K562 (cell line): Measurements from ENCODE around the gene ITPK1. TPM values are rescaled to one million over a fixed set of nuclear protein-coding genes. Genes with fewer than 3 reads are reported as not detected.

Experiments
- ATAC-seq: fragments of 200-7000 bp; cut with Tn5 transposase; 3 replicates; pipeline ENCODE4 v1.9.1; 2020; ENCODE audit warnings: moderate library complexity
- BruUV-seq: library from RNA; stranded (reverse); fragments of 400-500 nt; replicated peaks from 2 replicates; lab custom pipeline; 2021; lab: Mats Ljungman, UMichigan
- CTCF ChIA-PET: fragments of 300-600 bp; formaldehyde crosslinking; extraction: SDS; loops from one replicate; lab custom pipeline; 2021; ENCODE audit warnings: low intra/inter-chr PET ratio; lab: Yijun Ruan, JAX
- POLR2A ChIA-PET: fragments of 300-600, 350-650 bp; sonication (Branson Sonifier 250); formaldehyde crosslinking; extraction: SDS; loops from one replicate; lab custom pipeline; 2021; ENCODE audit warnings: antibody characterized with exemption, inconsistent platforms; lab: Yijun Ruan, JAX
- DNase-seq, 4 experiments: peaks; one replicate each; pipeline versions ENCODE4 v3.0.0 to v3.0.0-alpha.2; 2011 to 2018; ENCODE audit warnings: low spot score in 3 of 4, mixed read lengths in 3 of 4; ENCODE audit errors: extremely low read depth in 1 of 4
- FAIRE-seq: peaks from 2 replicates; lab custom pipeline; 2011; peaks lifted over from hg19 to GRCh38; lab: Jason Lieb, UNC
- H2AFZ ChIP-seq: 2 replicates; pipeline ENCODE4 v1.6.0; 2011; ENCODE audit warnings: low read depth, low read length, control low read depth, inconsistent platforms
- H3K27ac ChIP-seq: fragments of 200-600 bp; 3 replicates; pipeline ENCODE4 v1.8.0; 2011; ENCODE audit warnings: low read depth, mild to moderate bottlenecking, control low read depth, inconsistent platforms, low read length, moderate library complexity, mixed read lengths; ENCODE audit errors: extremely low read depth
- H3K27me3 ChIP-seq, 2 experiments: fragments of 300-600 bp in 1 of 2; 2 replicates in 1 of 2; 3 replicates in 1 of 2; pipeline versions ENCODE4 v1.6.0 to v1.8.0; 2011; ENCODE audit warnings: inconsistent platforms in 2 of 2, low read length in 2 of 2, mild to moderate bottlenecking in 1 of 2, mixed read lengths in 1 of 2, moderate library complexity in 1 of 2; ENCODE audit not compliant: control insufficient read depth in 2 of 2, insufficient read depth in 2 of 2
- H3K36me3 ChIP-seq: fragments of 300-600 bp; 3 replicates; pipeline ENCODE4 v1.8.0; 2011; ENCODE audit warnings: mild to moderate bottlenecking, low read length, inconsistent platforms; ENCODE audit not compliant: control insufficient read depth, insufficient read depth
- H3K4me1 ChIP-seq, 2 experiments: fragments of 200-600 bp in 1 of 2; replicated peaks in 1 of 2; 2 replicates in 1 of 2; 3 replicates in 1 of 2; pipeline versions ENCODE4 v1.5.1 to v1.8.0; 2011; ENCODE audit warnings: inconsistent platforms in 2 of 2, low read length in 2 of 2, mild to moderate bottlenecking in 1 of 2, mixed read lengths in 1 of 2, moderate library complexity in 1 of 2; ENCODE audit not compliant: control insufficient read depth in 2 of 2, insufficient read depth in 2 of 2
- H3K4me2 ChIP-seq: 2 replicates; pipeline ENCODE4 v1.6.1; 2011; ENCODE audit warnings: low read length, control low read depth, inconsistent platforms, mixed read lengths; ENCODE audit not compliant: insufficient read depth
- H3K4me3 ChIP-seq: fragments of 200-600 bp; sonication (generic), shearing (Covaris generic); 2 replicates; pipeline ENCODE4 v1.5.1; 2016; ENCODE audit warnings: control low read depth, inconsistent platforms
- H3K79me2 ChIP-seq: fragments of 200-600 bp; 3 replicates; pipeline ENCODE4 v1.8.0; 2011; ENCODE audit warnings: low read length, inconsistent platforms; ENCODE audit not compliant: control insufficient read depth, insufficient read depth
- H3K9ac ChIP-seq, 2 experiments: 2 replicates each; pipeline versions ENCODE4 v1.6.0 to v1.6.1; 2011; ENCODE audit warnings: low read depth in 2 of 2, low read length in 2 of 2, control low read depth in 1 of 2, inconsistent platforms in 1 of 2, mild to moderate bottlenecking in 1 of 2, mixed read lengths in 1 of 2; ENCODE audit not compliant: insufficient read depth in 1 of 2
- H3K9me1 ChIP-seq: one replicate; pipeline ENCODE4 v1.6.0; 2011; ENCODE audit warnings: inconsistent platforms, mild to moderate bottlenecking, low read length, moderate library complexity; ENCODE audit not compliant: control insufficient read depth, insufficient read depth
- H3K9me3 ChIP-seq: replicated peaks from 2 replicates; pipeline ENCODE4 v1.5.1; 2011; ENCODE audit warnings: low read depth, low read length, inconsistent platforms; ENCODE audit not compliant: control insufficient read depth, insufficient read depth
- H4K20me1 ChIP-seq: replicated peaks from 2 replicates; pipeline ENCODE4 v1.6.1; 2011; ENCODE audit warnings: low read length, inconsistent platforms, mixed read lengths; ENCODE audit not compliant: control insufficient read depth, insufficient read depth
- BHLHE40 ChIP-seq: IDR thresholded peaks from 2 replicates; pipeline ENCODE4 v1.6.1; 2011; ENCODE audit warnings: low read length, improper control_type of control experiment
- NFXL1 ChIP-seq: fragments of 450-650 bp; formaldehyde crosslinking; IDR thresholded peaks from 2 replicates; pipeline ENCODE4 v1.4.0; 2021; ENCODE audit warnings: mild to moderate bottlenecking
- TEAD4 ChIP-seq, 2 experiments: sonication (generic) in 1 of 2; formaldehyde crosslinking in 1 of 2; IDR thresholded peaks; 2 replicates each; pipeline versions ENCODE4 v1.6.1 to v1.8.0; 2012 to 2022; ENCODE audit warnings: borderline replicate concordance in 1 of 2, inconsistent platforms in 1 of 2, low read length in 1 of 2, mild to moderate bottlenecking in 1 of 2, missing genetic modification reagents in 1 of 2
- ZBTB7A ChIP-seq: IDR thresholded peaks from 2 replicates; pipeline ENCODE4 v1.6.1; 2011; ENCODE audit warnings: low read depth, mild to moderate bottlenecking, low read length, moderate library complexity, borderline replicate concordance; ENCODE audit not compliant: control insufficient read depth
- WGBS: fragments of 100-300 bp; shearing (Covaris generic); methylation state at CpG from one replicate; pipeline ENCODE4 v1.1.6; 2016; ENCODE audit warnings: low coverage, mixed read lengths; ENCODE audit not compliant: insufficient coverage; ENCODE audit errors: missing lambda C conversion rate; 5-methylcytosine and 5-hydroxymethylcytosine counted together
- in situ Hi-C: fragments of 300-500 bp; cut with MboI; formaldehyde crosslinking; loops from 4 replicates; pipeline ENCODE4 v1.15.0; 2018; ENCODE audit warnings: inconsistent platforms, mixed read lengths
- intact Hi-C: fragments of 100-400 bp; cut with micrococcal nuclease; formaldehyde crosslinking; loops from 2 replicates; pipeline ENCODE4 v1.14.2; 2022
- polyA plus RNA-seq, 8 experiments: library from polyadenylated mRNA; depleted of rRNA in 4 of 8; stranded (reverse) in 5 of 8; unstranded in 3 of 8; fragments of >200 nt; fragmentation: Nextera tagmentation in 2 of 8; fragmentation: Illumina TruSeq in 1 of 8; extraction: Ambion mirVana in 2 of 8; extraction: Trizol in 1 of 8; gene quantifications; 2 replicates each; pipeline versions ENCODE4 v1.2.1 to v1.2.3, GENCODE V29; 2011 to 2014; ENCODE audit warnings: inconsistent platforms in 1 of 8, missing spikeins in 1 of 8
- total RNA-seq, 7 experiments: library from RNA; depleted of rRNA in 6 of 7; stranded (reverse); fragments of >200 nt in 6 of 7; fragmentation: Illumina TruSeq in 2 of 7; extraction: Trizol in 2 of 7; gene quantifications; 2 replicates each; pipeline versions ENCODE4 v1.2.1 to v1.2.3, GENCODE V29; 2011 to 2021; ENCODE audit warnings: low replicate concordance in 1 of 7
- TF ChIP-seq, protein P1 (sequence below), 2 experiments: IDR thresholded peaks in 1 of 2; conservative IDR thresholded peaks in 1 of 2; 2 replicates each; pipeline ENCODE4 v1.6.1; 2016; ENCODE audit warnings: low read depth in 2 of 2, mild to moderate bottlenecking in 1 of 2, missing compliant biosample characterization in 1 of 2, missing genetic modification characterization in 1 of 2, moderate library complexity in 1 of 2
- TF ChIP-seq, protein P2 (sequence below), 2 experiments: IDR thresholded peaks; 2 replicates each; pipeline ENCODE4 v1.6.1; 2011; ENCODE audit warnings: borderline replicate concordance in 1 of 2, control low read depth in 1 of 2, low read depth in 1 of 2, low read length in 1 of 2, mild to moderate bottlenecking in 1 of 2, mixed read lengths in 1 of 2, moderate library complexity in 1 of 2; ENCODE audit not compliant: insufficient read depth in 1 of 2, insufficient read length in 1 of 2, poor library complexity in 1 of 2, severe bottlenecking in 1 of 2; ENCODE audit errors: extremely low read depth in 1 of 2
- TF ChIP-seq, protein P3 (sequence below): fragments of 450-650 bp; IDR thresholded peaks from 2 replicates; pipeline ENCODE4 v1.6.1; 2016

ITPK1 gene
- total and polyA plus RNA-seq, 9 of the 15 experiments (the other 6 are each of a cell fraction or from before 2014, with no cell fraction given) = 1.2 to 39.2 (median 23.0) TPM

DNA sequence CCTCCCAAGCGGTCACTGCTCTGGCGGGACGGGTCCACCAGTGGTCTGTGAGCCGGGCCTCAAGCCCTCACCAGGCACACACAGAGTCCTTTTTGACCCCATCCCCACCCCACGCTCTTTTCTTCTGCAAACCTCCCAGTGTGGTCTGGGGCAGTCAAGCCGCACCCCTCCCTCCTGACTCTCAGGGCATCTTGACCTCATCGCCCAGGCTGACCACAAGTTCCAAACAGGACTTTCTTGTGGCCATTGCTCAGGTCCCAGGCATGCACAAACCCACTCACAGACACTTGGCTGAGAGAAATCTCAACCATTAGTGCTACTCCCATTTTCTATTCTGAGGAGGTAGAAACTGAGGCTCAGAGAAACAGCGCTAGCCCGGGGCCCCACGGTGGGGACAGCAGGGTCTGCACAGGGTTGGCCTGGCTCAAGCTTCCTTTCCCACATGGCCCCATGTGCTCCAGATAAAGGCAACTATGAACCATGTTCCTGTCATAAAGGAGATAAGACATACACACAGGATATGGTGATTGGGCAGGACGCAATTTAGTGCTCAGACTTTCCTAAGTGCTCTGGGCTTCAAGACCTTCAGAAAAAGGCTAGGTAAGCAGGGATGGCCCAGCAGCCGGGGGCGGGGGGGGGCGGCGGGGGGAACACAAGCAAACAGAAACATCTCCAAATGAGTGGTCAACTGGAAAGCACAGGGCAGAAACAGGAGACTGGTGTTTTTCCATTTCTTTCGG, 69.6 kb downstream of the ITPK1 start (continued):
- TF ChIP-seq, protein P1, sequence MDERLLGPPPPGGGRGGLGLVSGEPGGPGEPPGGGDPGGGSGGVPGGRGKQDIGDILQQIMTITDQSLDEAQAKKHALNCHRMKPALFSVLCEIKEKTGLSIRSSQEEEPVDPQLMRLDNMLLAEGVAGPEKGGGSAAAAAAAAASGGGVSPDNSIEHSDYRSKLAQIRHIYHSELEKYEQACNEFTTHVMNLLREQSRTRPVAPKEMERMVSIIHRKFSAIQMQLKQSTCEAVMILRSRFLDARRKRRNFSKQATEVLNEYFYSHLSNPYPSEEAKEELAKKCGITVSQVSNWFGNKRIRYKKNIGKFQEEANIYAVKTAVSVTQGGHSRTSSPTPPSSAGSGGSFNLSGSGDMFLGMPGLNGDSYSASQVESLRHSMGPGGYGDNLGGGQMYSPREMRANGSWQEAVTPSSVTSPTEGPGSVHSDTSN (CRISPR knock-in tag; IDR thresholded peaks at IDR 0.05; ENCODE audit: low read depth) = no peak
- TF ChIP-seq, protein P1 (tag; conservative IDR thresholded peaks at IDR 0.05; ENCODE audit: low read depth) = 0 out of 2 replicates have a peak, but pooled peaks have one; percentile 8
- TF ChIP-seq ZBTB7A = peak; percentile 60; the same call in 1 of the 2 replicates
- no peak for TF ChIP-seq NFXL1 (CRISPR knock-in tag)
- peak; percentile 57 for TF ChIP-seq TEAD4 (IDR thresholded peaks at IDR 0.05; ENCODE audit: low read length)
- TF ChIP-seq TEAD4 (CRISPR knock-in tag; IDR thresholded peaks at IDR 0.05; ENCODE audit: borderline replicate concordance) = no peak

DNA sequence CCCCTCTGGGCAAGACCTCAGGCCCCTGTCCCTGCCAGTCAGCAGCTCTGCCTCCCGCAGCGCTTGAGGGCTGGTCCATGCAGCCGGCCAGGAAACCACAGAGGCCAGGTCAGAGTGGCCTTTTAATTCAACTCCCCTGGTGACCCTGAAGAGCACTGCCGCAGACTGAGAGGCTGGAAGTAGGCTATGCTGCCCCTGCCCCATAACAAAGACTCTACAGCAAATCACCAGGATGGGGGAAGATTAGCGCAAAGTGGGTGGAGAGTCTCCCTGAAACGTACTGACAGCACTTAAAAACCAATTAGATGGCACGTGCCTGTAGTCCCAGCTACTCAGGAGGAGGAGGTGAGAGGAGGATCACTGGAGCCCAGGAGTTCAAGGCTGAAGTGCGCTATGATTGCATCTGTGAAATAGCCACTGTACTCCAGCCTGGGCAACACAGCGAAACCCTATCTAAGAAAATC, 70.5 kb downstream of the ITPK1 start:
- intact Hi-C loops = no loop called here
- WGBS = 30% methylated on average over 9 of the region's 9 CpGs
- ATAC-seq = peak; percentile 63
- Histone ChIP-seq H3K4me1 (peaks cover 33 to 34% of the 10 kb centered on the region in 2 experiments), H3K4me3 (no peak overlapping the region), H3K9me3 (no peaks in the 10 kb centered on the region), H3K9me1 (no peaks in the 10 kb centered on the region), H4K20me1 (0 out of 2 replicates have a peak, but pooled peaks cover 4% of the 10 kb centered on the region), H2AFZ (no peak overlapping the region), H3K9ac (peak overlapping the region in 1 of 2 experiments; percentile 52; a peak in 2 of 4 replicates), H3K79me2 (no peaks in the 10 kb centered on the region; the same call in 2 of the 3 replicates), H3K36me3 (no peaks in the 10 kb centered on the region), H3K27me3 (no peaks in the 10 kb centered on the region), H3K27ac (no peak overlapping the region), H3K4me2 (no peak overlapping the region)
- FAIRE-seq = peak; percentile 57
- POLR2A ChIA-PET = interaction anchor here (0.6 kb wide), 1 partner anchor 909 kb away, joined by 3 read pairs; no protein-coding TSS in a partner anchor
- in situ Hi-C loops = no loop called here
- CTCF ChIA-PET = no interaction called here
- no TSS peak for BruUV-seq
- peak in 2 of 4 experiments; percentile 33 to 35 for DNase-seq
- TF ChIP-seq BHLHE40 = peak; percentile 85
- TF ChIP-seq, protein P2, sequence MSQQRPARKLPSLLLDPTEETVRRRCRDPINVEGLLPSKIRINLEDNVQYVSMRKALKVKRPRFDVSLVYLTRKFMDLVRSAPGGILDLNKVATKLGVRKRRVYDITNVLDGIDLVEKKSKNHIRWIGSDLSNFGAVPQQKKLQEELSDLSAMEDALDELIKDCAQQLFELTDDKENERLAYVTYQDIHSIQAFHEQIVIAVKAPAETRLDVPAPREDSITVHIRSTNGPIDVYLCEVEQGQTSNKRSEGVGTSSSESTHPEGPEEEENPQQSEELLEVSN (IDR thresholded peaks at IDR 0.05; ENCODE audit: borderline replicate concordance in 1 of 2, extremely low read depth in 1 of 2, insufficient read depth in 1 of 2, insufficient read length in 1 of 2, low read depth in 1 of 2, low read length in 1 of 2, poor library complexity in 1 of 2, severe bottlenecking in 1 of 2) = peak in 1 of 2 experiments; percentile 8
- TF ChIP-seq, protein P3, sequence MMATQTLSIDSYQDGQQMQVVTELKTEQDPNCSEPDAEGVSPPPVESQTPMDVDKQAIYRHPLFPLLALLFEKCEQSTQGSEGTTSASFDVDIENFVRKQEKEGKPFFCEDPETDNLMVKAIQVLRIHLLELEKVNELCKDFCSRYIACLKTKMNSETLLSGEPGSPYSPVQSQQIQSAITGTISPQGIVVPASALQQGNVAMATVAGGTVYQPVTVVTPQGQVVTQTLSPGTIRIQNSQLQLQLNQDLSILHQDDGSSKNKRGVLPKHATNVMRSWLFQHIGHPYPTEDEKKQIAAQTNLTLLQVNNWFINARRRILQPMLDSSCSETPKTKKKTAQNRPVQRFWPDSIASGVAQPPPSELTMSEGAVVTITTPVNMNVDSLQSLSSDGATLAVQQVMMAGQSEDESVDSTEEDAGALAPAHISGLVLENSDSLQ = 0 out of 2 replicates have a peak, but pooled peaks have one; percentile 20
